ENCODE data around the gene MYOZ3.

GRCh38 chr5:150644058-150644457 lies 17.0 kb upstream of the MYOZ3 start:
- no peak for TF ChIP-seq GATA3 (IDR thresholded peaks at IDR 0.05; ENCODE audit: low read depth, low read length)
- no peak for TF ChIP-seq GATA2 (IDR thresholded peaks at IDR 0.05; ENCODE audit: low read depth, low read length)

Measured in SH-SY5Y (cell line).